ENCODE measurements around the gene SF1.

DNA sequence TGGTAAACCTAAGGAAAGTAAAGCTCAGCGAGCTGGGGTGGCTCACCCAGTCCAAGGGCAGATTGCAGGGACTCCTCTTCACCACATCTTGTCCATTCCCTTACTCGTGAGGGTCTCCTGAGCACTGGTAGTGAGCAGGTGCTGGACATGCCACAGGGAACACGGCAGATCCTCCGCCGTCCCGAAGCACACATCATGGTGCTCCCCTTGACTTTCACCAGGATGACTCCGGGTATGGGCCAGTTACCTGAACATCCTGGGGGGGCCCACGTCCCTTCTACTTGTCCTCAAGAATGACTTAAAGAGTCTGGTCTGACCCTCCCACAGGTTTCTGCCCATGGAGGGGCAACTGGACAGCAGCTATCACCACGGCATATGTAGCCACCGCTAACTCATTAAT lies 8.0 kb upstream of the SF1 start:
- TF ChIP-seq, protein P1, sequence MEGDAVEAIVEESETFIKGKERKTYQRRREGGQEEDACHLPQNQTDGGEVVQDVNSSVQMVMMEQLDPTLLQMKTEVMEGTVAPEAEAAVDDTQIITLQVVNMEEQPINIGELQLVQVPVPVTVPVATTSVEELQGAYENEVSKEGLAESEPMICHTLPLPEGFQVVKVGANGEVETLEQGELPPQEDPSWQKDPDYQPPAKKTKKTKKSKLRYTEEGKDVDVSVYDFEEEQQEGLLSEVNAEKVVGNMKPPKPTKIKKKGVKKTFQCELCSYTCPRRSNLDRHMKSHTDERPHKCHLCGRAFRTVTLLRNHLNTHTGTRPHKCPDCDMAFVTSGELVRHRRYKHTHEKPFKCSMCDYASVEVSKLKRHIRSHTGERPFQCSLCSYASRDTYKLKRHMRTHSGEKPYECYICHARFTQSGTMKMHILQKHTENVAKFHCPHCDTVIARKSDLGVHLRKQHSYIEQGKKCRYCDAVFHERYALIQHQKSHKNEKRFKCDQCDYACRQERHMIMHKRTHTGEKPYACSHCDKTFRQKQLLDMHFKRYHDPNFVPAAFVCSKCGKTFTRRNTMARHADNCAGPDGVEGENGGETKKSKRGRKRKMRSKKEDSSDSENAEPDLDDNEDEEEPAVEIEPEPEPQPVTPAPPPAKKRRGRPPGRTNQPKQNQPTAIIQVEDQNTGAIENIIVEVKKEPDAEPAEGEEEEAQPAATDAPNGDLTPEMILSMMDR (IDR thresholded peaks at IDR 0.05): no peak
- TF ChIP-seq IRF2 (CRISPR knock-in tag; IDR thresholded peaks at IDR 0.05; ENCODE audit: borderline replicate concordance, low read depth): no peak
- no peak for TF ChIP-seq ERG (CRISPR knock-in tag; IDR thresholded peaks at IDR 0.05)
- no peak for TF ChIP-seq MXD4 (CRISPR knock-in tag; IDR thresholded peaks at IDR 0.05; ENCODE audit: borderline replicate concordance)
- TF ChIP-seq GABPB1 (CRISPR knock-in tag; IDR thresholded peaks at IDR 0.05): no peak
- TF ChIP-seq STAT6 (CRISPR knock-in tag; conservative IDR thresholded peaks at IDR 0.05; ENCODE audit: low read depth): no peak
- no peak for TF ChIP-seq NR3C1 (CRISPR knock-in tag; conservative IDR thresholded peaks at IDR 0.05; ENCODE audit: low read depth)
- TF ChIP-seq, protein P2, sequence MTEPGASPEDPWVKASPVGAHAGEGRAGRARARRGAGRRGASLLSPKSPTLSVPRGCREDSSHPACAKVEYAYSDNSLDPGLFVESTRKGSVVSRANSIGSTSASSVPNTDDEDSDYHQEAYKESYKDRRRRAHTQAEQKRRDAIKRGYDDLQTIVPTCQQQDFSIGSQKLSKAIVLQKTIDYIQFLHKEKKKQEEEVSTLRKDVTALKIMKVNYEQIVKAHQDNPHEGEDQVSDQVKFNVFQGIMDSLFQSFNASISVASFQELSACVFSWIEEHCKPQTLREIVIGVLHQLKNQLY (CRISPR knock-in tag; IDR thresholded peaks at IDR 0.05): no peak
- TF ChIP-seq SP1 (CRISPR knock-in tag; conservative IDR thresholded peaks at IDR 0.05): no peak
